ENCODE data around the gene WWTR1.

The WWTR1 gene

DNA sequence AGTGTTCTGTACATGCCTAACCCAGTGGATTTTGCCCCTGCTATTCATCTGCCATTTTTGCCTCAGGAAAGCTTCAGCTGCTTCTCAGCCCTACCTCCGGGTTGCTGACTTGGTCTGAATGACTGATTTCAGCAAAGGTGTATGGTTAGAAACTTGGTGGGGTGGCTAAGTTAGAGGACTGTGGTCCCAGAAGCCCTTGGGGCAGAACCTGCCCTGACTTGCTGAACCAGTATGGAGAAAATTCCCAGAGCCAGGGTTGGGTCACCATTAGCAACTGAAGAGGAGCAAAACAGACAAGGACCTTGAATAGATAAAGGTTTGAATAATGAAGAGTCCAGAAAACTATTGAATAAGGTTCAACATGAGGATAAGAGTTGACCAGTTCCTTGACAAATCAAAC, 6.1 kb upstream of the WWTR1 start:
- TF ChIP-seq GATA2 (IDR thresholded peaks at IDR 0.05; ENCODE audit: low read depth, low read length) (no peak), GATA3 (IDR thresholded peaks at IDR 0.05; ENCODE audit: low read depth, low read length) (no peak)

GRCh38 chr3:149662240-149662887, 4.5 kb upstream of the WWTR1 start:
- TF ChIP-seq GATA3 (IDR thresholded peaks at IDR 0.05; ENCODE audit: low read depth, low read length) (no peak), GATA2 (IDR thresholded peaks at IDR 0.05; ENCODE audit: low read depth, low read length) (no peak)

- no peak for TF ChIP-seq GATA3 (IDR thresholded peaks at IDR 0.05; ENCODE audit: low read depth, low read length)
- TF ChIP-seq GATA2 (IDR thresholded peaks at IDR 0.05; ENCODE audit: low read depth, low read length), result no peak
Measured at GRCh38 chr3:149660462-149660861, 2.6 kb upstream of the WWTR1 start.

DNA sequence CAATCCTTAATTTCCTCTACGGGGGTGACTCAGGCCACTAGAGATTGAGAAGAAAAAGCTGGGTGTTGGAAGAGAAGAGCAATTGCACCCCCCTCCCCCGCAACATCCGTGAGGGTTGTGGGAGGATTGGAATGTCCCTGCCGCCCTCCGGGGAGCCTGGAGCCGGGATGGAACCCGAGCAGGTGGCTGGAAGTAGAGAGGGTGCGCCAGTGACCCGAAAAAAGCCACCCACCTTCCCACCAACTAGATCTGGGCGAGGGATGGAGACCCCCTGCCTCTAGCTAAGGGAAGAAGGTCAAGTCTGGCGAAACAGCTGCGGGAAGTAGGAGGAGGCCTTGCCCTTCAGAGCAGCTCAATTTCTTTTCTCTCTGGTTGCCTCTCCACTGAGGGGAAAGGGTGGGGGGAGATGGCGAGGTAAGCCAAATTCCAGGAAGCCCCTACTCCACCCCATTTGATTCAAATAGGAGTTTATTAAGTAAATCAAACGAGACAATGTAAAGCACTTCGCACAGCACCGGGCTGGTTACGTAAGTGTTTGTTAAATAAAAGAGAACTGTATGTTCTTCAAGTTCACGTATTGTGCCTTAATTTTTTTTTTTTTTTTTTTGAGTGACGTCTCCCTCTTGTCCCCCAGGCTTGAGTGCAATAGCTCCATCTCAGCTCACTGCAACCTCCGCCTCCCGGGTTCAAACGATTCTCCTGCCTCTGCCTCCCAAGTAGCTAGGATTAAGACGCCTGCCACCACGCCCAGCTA, 1.1 kb upstream of the WWTR1 start:
- no peak for TF ChIP-seq GATA2 (IDR thresholded peaks at IDR 0.05; ENCODE audit: low read depth, low read length)
- TF ChIP-seq GATA3 (IDR thresholded peaks at IDR 0.05; ENCODE audit: low read depth, low read length), result no peak

DNA sequence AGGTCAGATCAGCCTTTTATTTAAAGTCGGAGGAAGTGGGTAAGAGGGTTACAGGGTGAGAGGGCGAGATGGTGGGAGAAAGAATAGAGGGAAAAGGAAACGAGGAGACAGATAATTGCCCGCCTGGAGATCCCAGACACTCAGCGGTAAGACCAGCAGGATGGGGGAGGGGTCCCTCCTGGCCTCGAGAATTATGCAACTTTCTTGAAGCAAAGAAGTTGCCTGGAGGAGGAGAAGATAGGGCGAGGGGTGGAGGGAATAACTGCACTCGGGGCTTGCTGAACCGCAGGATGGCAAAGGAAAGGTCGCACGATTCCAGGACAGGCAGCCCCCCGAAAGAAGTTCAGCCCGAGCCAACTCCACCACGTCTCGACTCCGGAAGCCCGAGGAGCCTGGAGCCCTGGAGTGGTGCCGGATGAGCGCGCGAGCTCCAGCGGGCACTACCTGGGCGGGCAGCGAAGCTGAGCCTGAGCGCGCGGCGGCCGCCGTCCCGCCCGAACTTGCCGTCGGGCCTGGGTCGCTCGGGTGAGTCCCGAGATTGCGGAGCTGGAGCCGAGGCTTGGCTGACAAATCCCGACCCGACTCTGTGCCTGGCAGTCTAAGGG, 402 bp downstream of the WWTR1 start:
- TF ChIP-seq GATA3 (IDR thresholded peaks at IDR 0.05; ENCODE audit: low read depth, low read length), result no peak
- TF ChIP-seq GATA2 (IDR thresholded peaks at IDR 0.05; ENCODE audit: low read depth, low read length), result no peak

DNA sequence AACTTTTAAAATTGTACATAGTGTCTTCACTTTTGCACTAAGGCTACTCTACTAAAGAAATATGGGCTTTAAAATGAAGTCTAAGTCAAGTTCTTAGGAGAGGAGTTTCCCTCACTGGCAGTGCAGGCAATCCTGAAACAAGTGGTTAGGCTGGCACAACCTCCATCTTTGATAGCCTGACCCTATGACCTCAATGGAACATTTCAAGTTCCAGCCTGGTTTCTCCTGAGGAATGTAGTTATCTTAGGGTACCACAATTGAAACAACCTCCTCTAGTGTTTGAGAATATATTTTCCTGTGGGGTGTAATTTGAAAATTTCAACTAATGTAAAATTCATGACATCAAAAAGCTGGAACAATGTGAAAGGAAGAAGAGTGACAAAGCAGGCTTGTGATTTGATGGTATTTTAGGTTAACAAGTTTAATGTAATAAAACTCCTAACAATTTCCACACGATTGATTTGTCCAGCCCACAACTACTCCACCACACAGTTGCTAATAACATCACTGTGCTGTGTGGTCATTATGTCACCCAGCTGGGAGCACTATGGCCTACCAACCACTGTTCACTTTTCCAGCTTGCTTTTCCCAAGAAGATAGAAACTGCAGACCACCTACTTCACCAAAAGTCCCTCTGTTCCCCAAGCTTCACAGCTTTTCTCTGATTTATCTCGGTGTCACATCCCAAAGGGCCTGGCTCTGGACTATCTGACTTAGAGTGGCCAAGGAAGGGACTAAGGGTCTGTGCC, 1.8 kb downstream of the WWTR1 start:
- no peak for TF ChIP-seq GATA2 (IDR thresholded peaks at IDR 0.05; ENCODE audit: low read depth, low read length)

- TF ChIP-seq GATA2 (IDR thresholded peaks at IDR 0.05; ENCODE audit: low read depth, low read length), result no peak
- no peak for TF ChIP-seq GATA3 (IDR thresholded peaks at IDR 0.05; ENCODE audit: low read depth, low read length)
Measured at GRCh38 chr3:149654188-149654601, 3.6 kb downstream of the WWTR1 start.

DNA sequence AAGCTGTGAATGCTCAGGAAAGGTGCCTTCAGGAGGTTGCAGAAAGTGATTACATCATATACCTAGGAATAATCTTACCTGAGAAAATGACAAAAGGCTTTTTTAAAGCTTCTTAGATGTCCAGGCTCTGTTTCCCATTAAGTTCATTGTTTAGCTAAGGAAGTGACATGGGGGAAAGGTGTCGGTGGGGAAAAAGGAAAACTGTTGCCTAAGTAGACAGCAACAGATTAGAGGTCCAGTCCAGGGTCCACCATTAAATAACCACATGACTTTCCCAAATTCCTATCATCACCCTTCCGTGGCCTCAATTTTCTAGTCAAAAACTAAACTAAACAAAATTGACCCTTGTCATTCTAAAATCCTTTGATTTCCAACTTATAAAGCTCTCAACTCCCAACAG, 4.3 kb downstream of the WWTR1 start:
- TF ChIP-seq GATA3 (IDR thresholded peaks at IDR 0.05; ENCODE audit: low read depth, low read length) (no peak), GATA2 (IDR thresholded peaks at IDR 0.05; ENCODE audit: low read depth, low read length) (no peak)

- TF ChIP-seq GATA2 (IDR thresholded peaks at IDR 0.05; ENCODE audit: low read depth, low read length), result no peak
- TF ChIP-seq GATA3 (IDR thresholded peaks at IDR 0.05; ENCODE audit: low read depth, low read length), result no peak
Measured at GRCh38 chr3:149653136-149653535, 4.7 kb downstream of the WWTR1 start.

GRCh38 chr3:149650828-149651227, 7.0 kb downstream of the WWTR1 start:
- no peak for TF ChIP-seq GATA3 (IDR thresholded peaks at IDR 0.05; ENCODE audit: low read depth, low read length)
- no peak for TF ChIP-seq GATA2 (IDR thresholded peaks at IDR 0.05; ENCODE audit: low read depth, low read length)

GRCh38 chr3:149648525-149648924, 9.3 kb downstream of the WWTR1 start:
- TF ChIP-seq GATA2 (IDR thresholded peaks at IDR 0.05; ENCODE audit: low read depth, low read length), result no peak
- no peak for TF ChIP-seq GATA3 (IDR thresholded peaks at IDR 0.05; ENCODE audit: low read depth, low read length)

DNA sequence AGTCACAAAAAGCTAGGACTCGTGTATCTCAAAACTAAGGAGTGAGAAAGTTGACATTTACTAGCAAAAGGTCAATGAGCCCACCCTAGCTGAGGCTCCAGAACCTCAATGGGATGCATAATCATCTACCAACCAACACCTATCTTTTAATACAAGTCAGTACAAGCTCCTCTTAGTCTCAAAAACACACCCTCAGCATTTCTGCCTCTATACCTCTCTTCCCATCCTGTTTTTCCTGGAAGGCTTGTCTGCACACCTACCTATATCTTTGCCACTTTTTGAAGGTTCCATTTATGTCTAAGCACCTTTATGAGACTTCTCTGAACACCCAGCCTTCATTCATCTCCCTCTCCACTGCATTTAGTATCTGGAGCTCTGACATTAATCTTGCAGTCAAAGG, 10.0 kb downstream of the WWTR1 start:
- TF ChIP-seq GATA3 (IDR thresholded peaks at IDR 0.05; ENCODE audit: low read depth, low read length) (no peak), GATA2 (IDR thresholded peaks at IDR 0.05; ENCODE audit: low read depth, low read length) (no peak)

GRCh38 chr3:149647285-149647684, 10.5 kb downstream of the WWTR1 start:
- TF ChIP-seq GATA2 (IDR thresholded peaks at IDR 0.05; ENCODE audit: low read depth, low read length) (no peak), GATA3 (IDR thresholded peaks at IDR 0.05; ENCODE audit: low read depth, low read length) (no peak)

DNA sequence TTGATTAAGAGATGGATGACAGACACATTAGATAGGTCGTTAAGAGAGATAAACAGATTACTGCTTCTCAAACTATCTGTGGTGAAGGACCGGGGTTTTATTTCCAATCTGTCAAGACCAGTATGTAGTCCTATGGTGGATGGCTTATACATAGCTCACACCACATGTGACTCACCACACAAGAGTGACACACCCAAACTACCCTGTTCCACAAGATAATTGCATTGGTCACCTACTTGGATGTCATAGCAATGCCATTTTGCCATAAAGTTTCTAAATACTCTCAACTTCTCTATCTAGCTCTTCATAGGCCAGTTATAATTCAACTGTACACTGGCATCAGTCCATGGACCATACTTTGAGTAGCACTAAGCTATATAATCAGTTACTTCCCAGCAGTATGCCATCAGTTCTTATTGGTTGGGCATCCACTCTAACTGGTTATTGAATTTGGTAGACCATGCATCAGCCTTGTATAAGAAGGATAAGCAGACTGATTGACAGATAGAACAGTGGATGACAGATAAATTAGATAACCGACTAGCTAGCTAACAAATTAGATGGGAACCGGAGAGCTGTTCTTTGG, 11.6 kb downstream of the WWTR1 start:
- TF ChIP-seq GATA3 (IDR thresholded peaks at IDR 0.05; ENCODE audit: low read depth, low read length), result no peak
- TF ChIP-seq GATA2 (IDR thresholded peaks at IDR 0.05; ENCODE audit: low read depth, low read length), result no peak
